HFF-Myc (cell line): ENCODE data around the gene CACNA2D3.

Source experiments
- DNase-seq: peaks from one replicate; pipeline ENCODE4 v3.0.0-alpha.2; 2011; ENCODE audit warnings: low read depth; ENCODE audit errors: extremely low read depth
- H3K4me3 ChIP-seq: replicated peaks from 2 replicates; pipeline ENCODE4 v1.5.1; 2011; ENCODE audit warnings: low read depth, mild to moderate bottlenecking, control low read depth, low read length
- TF ChIP-seq, protein P1 (sequence below): IDR thresholded peaks from 2 replicates; pipeline ENCODE4 v1.5.1; 2012; ENCODE audit warnings: mild to moderate bottlenecking, low read depth, low read length, control low read depth; ENCODE audit errors: missing control alignments

Gene CACNA2D3

DNA sequence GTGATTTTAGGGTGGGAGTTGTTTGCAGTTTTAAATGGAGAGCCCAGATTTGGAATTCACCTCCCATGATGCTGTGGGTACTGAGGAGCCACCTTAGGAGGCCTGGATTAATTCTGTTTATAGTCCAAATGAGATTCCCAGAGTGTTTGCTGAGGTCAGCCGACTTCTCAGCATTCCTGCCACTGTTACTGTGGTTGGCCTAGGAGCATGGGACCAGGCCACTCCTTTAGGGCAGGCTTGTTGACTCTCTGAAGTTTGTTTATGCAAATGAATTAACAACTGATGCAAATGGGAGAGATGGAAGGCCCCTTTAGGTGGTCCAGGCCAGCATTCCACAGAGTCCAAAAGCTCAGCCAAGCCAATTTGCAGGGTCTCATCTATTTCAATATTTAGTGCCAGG is 46.1 kb downstream of the CACNA2D3 start:
- TF ChIP-seq, protein P1, sequence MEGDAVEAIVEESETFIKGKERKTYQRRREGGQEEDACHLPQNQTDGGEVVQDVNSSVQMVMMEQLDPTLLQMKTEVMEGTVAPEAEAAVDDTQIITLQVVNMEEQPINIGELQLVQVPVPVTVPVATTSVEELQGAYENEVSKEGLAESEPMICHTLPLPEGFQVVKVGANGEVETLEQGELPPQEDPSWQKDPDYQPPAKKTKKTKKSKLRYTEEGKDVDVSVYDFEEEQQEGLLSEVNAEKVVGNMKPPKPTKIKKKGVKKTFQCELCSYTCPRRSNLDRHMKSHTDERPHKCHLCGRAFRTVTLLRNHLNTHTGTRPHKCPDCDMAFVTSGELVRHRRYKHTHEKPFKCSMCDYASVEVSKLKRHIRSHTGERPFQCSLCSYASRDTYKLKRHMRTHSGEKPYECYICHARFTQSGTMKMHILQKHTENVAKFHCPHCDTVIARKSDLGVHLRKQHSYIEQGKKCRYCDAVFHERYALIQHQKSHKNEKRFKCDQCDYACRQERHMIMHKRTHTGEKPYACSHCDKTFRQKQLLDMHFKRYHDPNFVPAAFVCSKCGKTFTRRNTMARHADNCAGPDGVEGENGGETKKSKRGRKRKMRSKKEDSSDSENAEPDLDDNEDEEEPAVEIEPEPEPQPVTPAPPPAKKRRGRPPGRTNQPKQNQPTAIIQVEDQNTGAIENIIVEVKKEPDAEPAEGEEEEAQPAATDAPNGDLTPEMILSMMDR = no peak
- no peak for DNase-seq
- no peak overlapping the region for H3K4me3 ChIP-seq

DNA sequence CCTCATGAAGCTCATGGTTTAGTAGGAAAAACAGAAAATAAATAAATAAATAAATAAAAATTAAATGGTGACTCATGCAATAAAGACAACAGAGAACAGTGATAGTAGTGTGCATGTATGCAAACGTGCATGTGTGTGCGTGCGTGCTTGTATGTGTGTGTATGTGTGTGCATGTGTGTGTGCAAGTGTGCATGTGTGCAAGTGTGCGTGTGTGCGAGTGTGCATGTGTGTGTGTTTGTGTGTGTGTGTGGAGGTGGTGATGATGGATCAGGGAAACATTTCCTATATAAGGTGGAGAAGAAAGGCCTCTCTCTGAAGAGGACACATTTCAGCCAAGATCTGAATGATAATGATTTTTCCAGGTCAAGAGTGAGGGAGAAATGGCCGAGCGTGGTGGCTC is 47.2 kb downstream of the CACNA2D3 start:
- TF ChIP-seq, protein P1 = no peak
- DNase-seq = no peak
- H3K4me3 ChIP-seq = no peak overlapping the region

- no peak overlapping the region for H3K4me3 ChIP-seq
- TF ChIP-seq, protein P1 = no peak
- DNase-seq = no peak
Observed at GRCh38 chr3:54171509-54171908, 49.2 kb downstream of the CACNA2D3 start.

DNA sequence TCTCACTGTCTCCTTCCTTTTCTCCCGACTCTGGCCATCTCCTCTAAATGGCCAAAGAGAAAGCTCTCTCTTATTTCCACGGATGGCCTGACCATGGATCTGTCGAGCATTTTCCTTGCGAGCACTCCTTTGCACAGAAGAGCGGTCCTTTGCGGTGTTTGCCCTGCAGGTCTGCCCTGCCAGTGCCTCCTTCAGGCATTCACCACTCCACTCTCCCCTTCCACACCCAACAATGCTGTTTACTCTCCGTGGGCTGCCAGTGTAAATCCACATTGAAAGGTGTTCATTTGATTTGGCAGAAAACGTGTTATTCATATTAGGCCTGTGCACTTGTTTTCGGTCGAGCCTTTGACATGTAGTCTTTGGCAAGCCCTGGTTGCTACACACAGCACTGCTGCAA is 49.6 kb downstream of the CACNA2D3 start:
- TF ChIP-seq, protein P1 = no peak
- no peak for DNase-seq

GRCh38 chr3:54173371-54173770 is 51.0 kb downstream of the CACNA2D3 start:
- TF ChIP-seq, protein P1 = no peak
- DNase-seq = no peak
- no peak overlapping the region for H3K4me3 ChIP-seq

More for the DNA sequence above, 49.6 kb downstream of the CACNA2D3 start:
- no peak overlapping the region for H3K4me3 ChIP-seq

DNA sequence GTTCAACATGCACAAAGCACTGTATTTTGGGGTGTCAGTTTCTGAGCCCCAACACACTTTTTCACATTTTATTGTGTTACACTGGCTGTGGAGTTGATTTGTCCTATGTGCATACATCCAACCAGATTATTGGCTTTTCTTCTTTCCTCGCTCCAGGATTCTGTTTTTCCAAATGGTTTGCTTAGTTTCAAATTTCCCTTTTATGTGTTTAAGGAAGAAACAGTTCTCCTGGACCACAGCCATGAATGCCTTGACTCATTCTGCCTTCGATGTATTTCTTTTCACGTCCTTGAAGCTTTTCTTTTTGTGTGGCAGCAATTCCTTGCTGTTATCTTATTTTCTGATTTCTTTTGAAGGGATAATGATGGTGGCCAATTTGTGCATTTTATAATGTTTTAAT is 53.8 kb downstream of the CACNA2D3 start:
- TF ChIP-seq, protein P1 = no peak
- DNase-seq = no peak
- no peak overlapping the region for H3K4me3 ChIP-seq

DNA sequence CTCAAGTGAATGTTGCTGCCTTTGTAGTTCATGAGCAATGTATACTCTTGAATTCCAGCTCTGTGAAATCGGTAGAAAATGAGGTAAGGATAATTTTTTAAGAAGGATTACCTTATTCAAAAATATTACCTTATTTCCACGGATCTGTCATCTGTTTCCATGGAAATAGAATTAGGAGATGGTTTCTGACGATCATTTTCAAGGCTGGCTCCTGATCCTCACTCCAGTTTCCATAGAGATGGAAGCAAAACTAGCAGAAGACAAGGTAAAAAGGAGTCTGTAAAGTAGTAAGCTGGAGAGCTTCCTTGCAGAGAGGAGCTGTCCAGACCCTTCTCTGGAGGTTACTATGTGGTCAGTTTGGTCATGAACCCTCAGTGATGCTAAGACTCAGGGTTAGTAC is 55.5 kb downstream of the CACNA2D3 start:
- DNase-seq = no peak
- TF ChIP-seq, protein P1 = no peak
- H3K4me3 ChIP-seq = no peak overlapping the region
